Subcutaneous adipose tissue (tissue), 4 donors: ENCODE data around the gene FAM83C. TPM values are rescaled to one million over a fixed set of nuclear protein-coding genes. Genes with fewer than 3 reads are reported as not detected.

Source experiments
- total RNA-seq, 4 donors: library from RNA; depleted of rRNA; stranded (reverse); fragments of >200 nt; gene quantifications; one replicate each; pipeline ENCODE4 v1.1.0, GENCODE V29; 2016
- TF ChIP-seq, protein P1 (sequence below): fragments of 450-650 bp; IDR thresholded peaks from one replicate; pipeline ENCODE4 v1.5.1; 2016; ENCODE audit warnings: low read depth, mild to moderate bottlenecking, control low read depth, antibody characterized with exemption, moderate library complexity

Gene FAM83C
- total RNA-seq, 4 donors from 2014 or later: not detected

DNA sequence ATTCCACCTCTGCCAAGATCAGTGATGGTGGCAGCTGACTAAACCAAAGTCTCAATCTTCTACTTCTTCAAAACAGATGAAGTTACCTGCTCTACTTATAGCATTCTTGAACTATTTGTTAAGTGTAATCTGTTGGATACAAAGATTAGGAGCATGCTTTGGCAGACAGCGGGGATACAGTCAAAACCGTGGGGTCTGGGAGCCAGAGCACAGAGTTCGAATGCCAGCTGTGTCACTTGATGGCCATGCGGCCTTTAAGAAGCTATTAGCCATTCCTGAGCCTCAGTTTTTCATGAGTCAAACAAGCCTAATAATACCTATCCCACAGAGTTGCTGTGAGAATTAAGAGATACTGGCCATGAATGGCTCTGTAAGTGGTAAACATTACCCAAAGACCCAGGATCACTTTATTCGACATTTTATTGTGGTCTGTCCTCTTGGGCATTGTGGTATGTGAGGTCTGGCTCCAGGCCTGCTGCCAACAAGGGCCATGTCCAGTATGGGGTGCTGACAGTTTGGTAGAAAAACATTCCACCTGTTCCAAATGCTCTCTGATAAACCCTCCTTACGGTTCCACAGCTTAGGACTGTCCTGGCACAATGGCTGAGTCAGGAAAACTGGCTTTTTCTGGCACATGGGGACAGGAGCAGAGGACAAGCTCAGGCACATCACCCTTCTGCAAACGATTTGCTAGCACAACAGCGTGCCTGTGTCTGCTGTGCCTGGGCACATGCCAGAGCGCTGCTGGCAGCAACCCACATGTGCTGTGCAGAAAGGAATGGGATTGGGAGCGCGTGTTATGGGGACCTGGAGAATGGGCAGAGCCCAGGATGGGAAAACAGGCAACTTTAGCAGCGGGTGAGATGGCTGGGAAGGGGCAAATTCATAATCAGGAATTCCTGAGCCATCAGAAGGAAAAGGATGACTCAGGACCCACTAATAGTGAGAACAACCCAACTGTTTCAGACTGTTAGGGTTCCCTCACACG is 15.7 kb upstream of the FAM83C start:
- TF ChIP-seq, protein P1, sequence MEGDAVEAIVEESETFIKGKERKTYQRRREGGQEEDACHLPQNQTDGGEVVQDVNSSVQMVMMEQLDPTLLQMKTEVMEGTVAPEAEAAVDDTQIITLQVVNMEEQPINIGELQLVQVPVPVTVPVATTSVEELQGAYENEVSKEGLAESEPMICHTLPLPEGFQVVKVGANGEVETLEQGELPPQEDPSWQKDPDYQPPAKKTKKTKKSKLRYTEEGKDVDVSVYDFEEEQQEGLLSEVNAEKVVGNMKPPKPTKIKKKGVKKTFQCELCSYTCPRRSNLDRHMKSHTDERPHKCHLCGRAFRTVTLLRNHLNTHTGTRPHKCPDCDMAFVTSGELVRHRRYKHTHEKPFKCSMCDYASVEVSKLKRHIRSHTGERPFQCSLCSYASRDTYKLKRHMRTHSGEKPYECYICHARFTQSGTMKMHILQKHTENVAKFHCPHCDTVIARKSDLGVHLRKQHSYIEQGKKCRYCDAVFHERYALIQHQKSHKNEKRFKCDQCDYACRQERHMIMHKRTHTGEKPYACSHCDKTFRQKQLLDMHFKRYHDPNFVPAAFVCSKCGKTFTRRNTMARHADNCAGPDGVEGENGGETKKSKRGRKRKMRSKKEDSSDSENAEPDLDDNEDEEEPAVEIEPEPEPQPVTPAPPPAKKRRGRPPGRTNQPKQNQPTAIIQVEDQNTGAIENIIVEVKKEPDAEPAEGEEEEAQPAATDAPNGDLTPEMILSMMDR: no peak

DNA sequence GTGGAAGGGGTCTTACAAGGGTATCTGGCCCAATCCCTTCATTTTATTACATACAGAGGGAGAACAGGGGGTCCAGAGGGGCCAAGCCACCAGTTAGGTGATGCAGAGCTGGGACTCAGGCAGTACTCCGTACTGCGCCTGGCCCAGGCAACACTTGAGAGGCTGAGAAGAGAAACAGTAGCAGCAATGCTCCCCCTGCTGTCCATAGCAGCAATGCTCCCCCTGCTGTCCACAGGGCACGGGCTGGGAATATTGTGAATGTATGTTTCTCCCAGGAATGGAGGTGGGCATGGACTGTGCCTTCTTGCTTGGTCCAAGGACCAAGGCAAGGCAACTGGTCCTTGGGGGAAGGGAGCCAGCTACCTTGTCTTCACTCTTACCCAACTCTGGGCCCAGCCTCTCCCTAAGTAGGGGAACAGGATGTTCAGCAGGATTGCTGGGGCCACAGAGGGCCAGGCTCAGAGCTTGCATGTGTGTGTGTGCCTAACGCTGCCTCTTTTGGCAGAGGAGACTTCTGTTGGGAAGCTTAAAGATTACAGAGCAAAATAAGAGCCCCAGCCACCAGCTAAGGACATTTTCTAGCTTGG is 14.8 kb upstream of the FAM83C start:
- TF ChIP-seq, protein P1: no peak

DNA sequence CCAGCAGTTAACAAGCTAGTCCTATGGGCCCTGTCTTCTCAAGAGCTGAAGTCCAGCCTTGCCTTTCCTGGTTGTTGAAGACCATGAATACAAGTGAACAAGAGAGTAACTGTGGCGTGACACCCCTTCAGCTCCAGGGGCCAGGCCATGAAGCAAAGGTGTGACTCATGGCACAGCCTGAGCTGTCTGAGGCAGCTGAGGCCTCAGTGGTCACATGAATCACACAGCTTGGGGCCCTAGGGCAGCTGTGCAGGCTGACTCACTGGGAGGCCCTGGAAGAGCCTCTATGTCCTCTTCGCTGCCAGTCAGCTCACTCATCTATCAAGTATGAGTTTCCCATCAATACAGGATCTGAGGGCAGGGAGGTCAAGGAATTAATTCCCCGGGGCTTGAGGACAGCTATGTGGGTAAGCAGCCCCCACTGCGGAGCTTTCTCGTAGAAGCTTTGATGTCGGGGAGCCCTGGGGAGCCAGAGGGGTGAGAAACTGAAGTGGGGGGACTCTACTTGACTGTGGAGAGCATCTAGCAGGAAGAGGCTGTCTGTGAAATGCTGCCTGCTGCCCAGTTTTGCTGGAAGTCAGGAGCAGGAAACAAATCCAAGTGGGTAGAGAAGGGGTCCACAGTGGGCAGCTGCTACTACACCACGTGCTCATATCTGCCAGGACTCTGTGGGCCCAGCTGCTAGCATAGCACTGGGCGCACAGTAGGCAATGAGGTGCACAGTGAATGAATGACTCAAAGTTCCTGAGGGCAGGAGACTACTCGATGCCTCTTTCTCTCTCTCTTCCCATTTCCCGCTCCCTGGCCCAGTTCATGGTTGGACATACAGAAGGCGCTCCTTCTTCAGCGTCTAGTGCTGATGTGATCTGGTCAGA is 13.7 kb upstream of the FAM83C start:
- TF ChIP-seq, protein P1: no peak

DNA sequence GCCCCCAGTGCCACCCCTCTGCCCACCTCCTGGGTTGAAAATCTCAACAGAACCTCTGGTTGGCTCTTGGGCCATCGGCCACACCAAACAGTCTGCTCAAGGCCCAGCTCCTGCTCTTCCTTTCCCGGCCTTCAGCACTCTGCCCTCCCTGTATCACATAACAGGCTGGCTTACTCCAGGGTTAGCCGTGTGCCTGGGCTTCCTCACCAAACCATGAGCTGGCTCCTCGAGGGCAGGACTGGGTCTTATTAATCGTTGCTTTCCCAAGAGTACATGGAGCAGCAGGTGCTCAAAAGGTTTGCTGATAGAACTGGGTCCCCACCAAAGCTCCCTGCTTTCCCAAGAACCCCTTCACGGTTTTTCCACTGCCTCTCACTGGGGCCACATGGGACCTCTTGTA is 12.7 kb upstream of the FAM83C start:
- TF ChIP-seq, protein P1: no peak

DNA sequence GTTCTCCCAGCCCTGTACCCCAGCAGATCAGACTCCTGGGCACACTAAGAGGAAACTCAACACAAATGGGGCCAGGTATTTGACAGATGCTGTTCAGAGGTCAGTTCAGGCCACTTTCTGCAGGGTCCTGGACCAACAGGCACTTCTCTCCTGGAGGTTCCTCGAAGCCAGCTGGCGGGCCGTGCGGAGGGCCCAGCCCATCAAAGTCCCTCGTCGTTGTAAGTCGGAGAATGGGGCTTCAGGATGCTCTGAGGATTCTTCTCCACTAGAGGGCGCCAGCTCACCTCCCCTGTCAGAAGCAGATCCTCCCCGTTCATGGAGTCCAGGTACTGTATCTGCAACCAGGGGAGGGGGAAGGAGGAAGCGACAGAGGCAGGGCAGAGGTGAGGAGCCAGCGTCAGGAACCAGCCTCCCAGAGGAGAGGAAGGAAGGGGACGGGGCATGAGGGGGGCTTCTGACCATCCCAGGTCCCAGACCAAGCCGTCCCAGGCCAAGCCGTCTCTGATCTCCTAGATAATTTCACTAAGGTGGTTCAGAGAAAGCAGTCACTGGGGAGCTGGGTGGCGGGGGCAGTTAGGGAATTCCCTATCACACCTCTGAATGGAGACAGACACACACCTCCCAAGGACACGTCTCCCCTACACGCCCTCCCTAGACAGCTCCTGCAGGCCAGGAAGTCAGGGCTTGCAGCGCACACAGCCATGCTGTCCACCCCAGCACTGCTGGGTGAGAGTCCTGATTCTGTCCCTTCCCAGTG is 11.7 kb upstream of the FAM83C start:
- TF ChIP-seq, protein P1: no peak

DNA sequence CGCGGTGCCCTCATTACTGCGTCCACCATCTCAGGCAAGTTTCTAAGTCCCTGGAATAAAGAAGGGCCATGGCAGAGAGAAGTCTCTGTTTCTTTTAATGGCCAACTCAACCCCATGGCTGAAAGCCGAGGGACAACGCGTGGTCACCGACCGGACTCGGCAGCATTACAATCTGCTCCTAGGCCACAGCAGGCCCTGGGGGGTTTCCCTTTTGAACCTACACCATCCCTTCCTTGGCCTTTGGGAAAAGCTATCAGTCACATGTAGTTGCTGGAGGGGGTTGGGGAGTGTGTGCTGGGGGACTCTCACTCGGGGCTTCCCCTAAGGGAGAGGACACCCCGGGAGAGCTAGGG is 11.1 kb upstream of the FAM83C start:
- TF ChIP-seq, protein P1: no peak
